CD14-positive monocyte (primary cell): ENCODE data around the gene TRNAU1AP. TPM values are rescaled to one million over a fixed set of nuclear protein-coding genes. Genes with fewer than 3 reads are reported as not detected.
A peak's percentile ranks its signal among the peaks of the same experiment; 100 is the strongest.

Experiments used
- DNase-seq, 3 donors: peaks; one replicate each; pipeline ENCODE4 v3.0.0-alpha.2; 2011 to 2022
- H2AFZ ChIP-seq: 2 replicates; pipeline ENCODE4 v1.6.0; 2012; ENCODE audit warnings: mild to moderate bottlenecking, low read depth, low read length, inconsistent platforms; ENCODE audit not compliant: insufficient read depth, poor library complexity, severe bottlenecking
- H3K27ac ChIP-seq, 2 donors: 1 replicate in 1 of 2; 2 replicates in 1 of 2; pipeline ENCODE4 v1.5.1; 2012 to 2013; ENCODE audit warnings: low read length in 2 of 2, control low read depth in 1 of 2, inconsistent platforms in 1 of 2, low read depth in 1 of 2, mild to moderate bottlenecking in 1 of 2
- H3K27me3 ChIP-seq, 2 donors: one replicate each; pipeline versions ENCODE4 v1.6.0 to v1.6.1; 2011 to 2013; ENCODE audit warnings: low read length in 2 of 2; ENCODE audit not compliant: control insufficient read depth in 2 of 2, insufficient read depth in 2 of 2
- H3K36me3 ChIP-seq, 2 donors: replicated peaks in 1 of 2; 1 replicate in 1 of 2; 2 replicates in 1 of 2; pipeline versions ENCODE4 v1.5.1 to v1.6.1; 2012 to 2013; ENCODE audit warnings: low read length in 2 of 2, control low read depth in 1 of 2, inconsistent platforms in 1 of 2, mild to moderate bottlenecking in 1 of 2; ENCODE audit not compliant: insufficient read depth in 2 of 2, control insufficient read depth in 1 of 2
- H3K4me1 ChIP-seq, 2 donors: 1 replicate in 1 of 2; 2 replicates in 1 of 2; pipeline versions ENCODE4 v1.5.1 to v1.6.1; 2012 to 2013; ENCODE audit warnings: low read length in 2 of 2, control low read depth in 1 of 2, inconsistent platforms in 1 of 2, mild to moderate bottlenecking in 1 of 2, moderate library complexity in 1 of 2; ENCODE audit not compliant: insufficient read depth in 2 of 2, control insufficient read depth in 1 of 2
- H3K4me2 ChIP-seq: replicated peaks from 2 replicates; pipeline ENCODE3; 2012; ENCODE audit warnings: low read length, moderate library complexity, mild to moderate bottlenecking; ENCODE audit not compliant: poor library complexity, severe bottlenecking; ENCODE audit errors: extremely low read depth
- H3K4me3 ChIP-seq, 3 experiments: fragments of 200-600 bp in 1 of 3; sonication (generic) in 1 of 3; replicated peaks in 1 of 3; 1 replicate in 2 of 3; 2 replicates in 1 of 3; pipeline ENCODE4 v1.5.1; 2011 to 2013; ENCODE audit warnings: low read length in 3 of 3, mild to moderate bottlenecking in 3 of 3, control low read depth in 2 of 3, low read depth in 2 of 3, inconsistent platforms in 1 of 3, moderate library complexity in 1 of 3
- H3K79me2 ChIP-seq: 2 replicates; pipeline ENCODE4 v1.6.0; 2012; ENCODE audit warnings: mild to moderate bottlenecking, control low read depth, inconsistent platforms, low read length, moderate library complexity; ENCODE audit not compliant: insufficient read depth
- H3K9ac ChIP-seq: 2 replicates; pipeline ENCODE4 v1.6.0; 2017; ENCODE audit warnings: low read length, mild to moderate bottlenecking; ENCODE audit not compliant: insufficient read depth, poor library complexity, severe bottlenecking
- H3K9me3 ChIP-seq, 2 donors: replicated peaks in 1 of 2; 1 replicate in 1 of 2; 2 replicates in 1 of 2; pipeline versions ENCODE4 v1.5.1 to v1.6.1; 2012 to 2013; ENCODE audit warnings: low read length in 2 of 2, control low read depth in 1 of 2; ENCODE audit not compliant: control insufficient read depth in 1 of 2, insufficient read depth in 1 of 2
- H4K20me1 ChIP-seq: 2 replicates; pipeline ENCODE4 v1.6.0; 2012; ENCODE audit warnings: mild to moderate bottlenecking, low read length, control low read depth, moderate library complexity; ENCODE audit not compliant: insufficient read depth
- H3K27ac Mint-ChIP-seq, 7 donors: one replicate each; pipeline ENCODE4 v1.8.0; 2020; ENCODE audit warnings: mild to moderate bottlenecking in 7 of 7, mixed read lengths in 7 of 7, moderate library complexity in 6 of 7, inconsistent platforms in 2 of 7
- H3K27me3 Mint-ChIP-seq, 3 donors: one replicate each; pipeline ENCODE4 v1.8.0; 2021 to 2022; ENCODE audit warnings: low read depth in 3 of 3, mild to moderate bottlenecking in 3 of 3, mixed read lengths in 3 of 3, moderate library complexity in 3 of 3, inconsistent platforms in 1 of 3
- H3K36me3 Mint-ChIP-seq, 2 donors: one replicate each; pipeline ENCODE4 v1.8.0; 2020; ENCODE audit warnings: mixed read lengths in 2 of 2, inconsistent platforms in 1 of 2, mild to moderate bottlenecking in 1 of 2
- H3K4me1 Mint-ChIP-seq: one replicate; pipeline ENCODE4 v1.8.0; 2020; ENCODE audit warnings: mild to moderate bottlenecking, mixed read lengths
- H3K4me3 Mint-ChIP-seq, 2 donors: one replicate each; pipeline ENCODE4 v1.8.0; 2020; ENCODE audit warnings: mild to moderate bottlenecking in 2 of 2, mixed read lengths in 2 of 2, moderate library complexity in 1 of 2
- H3K9me3 Mint-ChIP-seq, 7 donors: one replicate each; pipeline ENCODE4 v1.8.0; 2020 to 2022; ENCODE audit warnings: mixed read lengths in 7 of 7, mild to moderate bottlenecking in 6 of 7, moderate library complexity in 6 of 7, inconsistent platforms in 2 of 7
- CTCF ChIP-seq: fragments of 200-600 bp; IDR thresholded peaks from one replicate; pipeline ENCODE4 v1.8.0; 2022; ENCODE audit warnings: antibody characterized with exemption, mild to moderate bottlenecking
- whole genome bisulfite sequencing: methylation state at CpG from one replicate; pipeline ENCODE4 v1.1.5; 2013; ENCODE audit warnings: missing lambda C conversion rate; ENCODE audit not compliant: insufficient coverage; 5-methylcytosine and 5-hydroxymethylcytosine counted together
- intact Hi-C, 2 donors: fragments of 100-400 bp; cut with micrococcal nuclease; formaldehyde crosslinking; loops; one replicate each; pipeline versions ENCODE4 v1.15.0 to v1.15.1; 2023
- polyA plus RNA-seq, 3 donors: library from polyadenylated mRNA; depleted of rRNA in 1 of 3; unstranded in 2 of 3; stranded (reverse) in 1 of 3; fragments of 300-500 nt in 2 of 3; fragments of >200 nt in 1 of 3; fragmentation: Illumina TruSeq in 2 of 3; gene quantifications; 1 replicate in 2 of 3; 2 replicates in 1 of 3; pipeline ENCODE4 v1.2.3, GENCODE V29; 2012 to 2021

Gene TRNAU1AP
- polyA plus RNA-seq, 3 donors, result 26.3 to 28.4 (median 26.7) TPM

GRCh38 chr1:28505406-28506187 is 47.3 kb upstream of the TRNAU1AP start, which contains the start of gene RCC1:
TSS of gene RCC1 (plus strand) at chr1:28506043. CDS start at chr1:28529867, 23,824 bp downstream.
- peak within 1 kb of the TSS; percentile 94 to 96 for H3K4me3 Mint-ChIP-seq
- TF ChIP-seq CTCF, result no peak
- peaks cover 0 to 3% (median 0%) of the 10 kb centered on the region in 7 donors for H3K9me3 Mint-ChIP-seq
- H2AFZ ChIP-seq, result peak within 1 kb of the TSS; percentile 90
- peak within 1 kb of the TSS; percentile 74 for H3K9ac ChIP-seq
- H3K4me1 Mint-ChIP-seq, result peaks cover 42% of the 10 kb centered on the region
- peaks cover 40 to 44% of the 10 kb centered on the region in 2 donors for H3K4me1 ChIP-seq
- no peaks in the 10 kb centered on the region for H3K27me3 Mint-ChIP-seq
- H3K79me2 ChIP-seq, result peaks cover 48% of the 10 kb centered on the region
- H3K36me3 ChIP-seq, result peaks cover 24 to 29% of the 10 kb centered on the region in 2 donors
- H3K4me3 ChIP-seq, result peak within 1 kb of the TSS; percentile 58 to 93 (median 91)
- H3K27ac Mint-ChIP-seq, result peak within 1 kb of the TSS; percentile 86 to 95 (median 94)
- intact Hi-C loops, result loop anchor here in 1 of 2 donors (5.0 to 10.0 kb wide), 5 partner anchors 77 to 677 kb away; partner anchors contain the start of genes RNU11, SESN2 and SRSF4
- peak within 1 kb of the TSS; percentile 72 for H3K4me2 ChIP-seq
- WGBS, result 1% methylated on average over 33 of the region's 41 CpGs
- peaks cover 22 to 24% of the 10 kb centered on the region in 2 donors for H3K36me3 Mint-ChIP-seq
- peaks cover 45% of the 10 kb centered on the region for H4K20me1 ChIP-seq
- H3K27me3 ChIP-seq, result no peaks in the 10 kb centered on the region
- H3K27ac ChIP-seq, result peak within 1 kb of the TSS; percentile 73 to 81
- peak; percentile 97 to 99 (median 98) for DNase-seq
- H3K9me3 ChIP-seq, result no peaks in the 10 kb centered on the region

GRCh38 chr1:28506907-28507246 is 46.0 kb upstream of the TRNAU1AP start:
- H3K9me3 ChIP-seq, result no peaks in the 10 kb centered on the region
- TF ChIP-seq CTCF, result no peak
- no peaks in the 10 kb centered on the region for H3K27me3 ChIP-seq
- H3K27ac ChIP-seq, result peak overlapping the region; percentile 73 to 81
- Mint-ChIP-seq H3K27me3 (no peaks in the 10 kb centered on the region), H3K27ac (peak overlapping the region; percentile 86 to 95 (median 94)), H3K36me3 (peaks cover 28 to 36% of the 10 kb centered on the region in 2 donors), H3K4me1 (peaks cover 48% of the 10 kb centered on the region), H3K4me3 (peak overlapping the region; percentile 94 to 96), H3K9me3 (peaks cover 0 to 3% (median 0%) of the 10 kb centered on the region in 7 donors)
- H3K4me2 ChIP-seq, result peak overlapping the region; percentile 72
- peak overlapping the region; percentile 58 to 93 (median 91) for H3K4me3 ChIP-seq
- peaks cover 56% of the 10 kb centered on the region for H3K79me2 ChIP-seq
- peaks cover 33 to 39% of the 10 kb centered on the region in 2 donors for H3K36me3 ChIP-seq
- WGBS, result 0% methylated on average over 5 of the region's 14 CpGs
- intact Hi-C loops, result loop anchor here in 1 of 2 donors (5.0 to 10.0 kb wide), 5 partner anchors 75 to 675 kb away; partner anchors contain the start of genes RNU11, SESN2 and SRSF4
- peaks cover 40 to 49% of the 10 kb centered on the region in 2 donors for H3K4me1 ChIP-seq
- H3K9ac ChIP-seq, result peak overlapping the region; percentile 74
- H2AFZ ChIP-seq, result peak overlapping the region; percentile 90
- DNase-seq, result no peak
- peaks cover 58% of the 10 kb centered on the region for H4K20me1 ChIP-seq
